Keratinocyte (primary cell): ENCODE data around the gene SCN8A.

Source experiments
- CTCF ChIP-seq, 3 experiments: IDR thresholded peaks in 1 of 3; conservative IDR thresholded peaks in 1 of 3; optimal IDR thresholded peaks in 1 of 3; 2 replicates in 2 of 3; 3 replicates in 1 of 3; pipeline versions ENCODE3 to v1.5.1; 2011; ENCODE audit warnings: low read length in 3 of 3, mild to moderate bottlenecking in 3 of 3, moderate library complexity in 2 of 3, control low read depth in 1 of 3, inconsistent platforms in 1 of 3; ENCODE audit not compliant: insufficient read depth in 2 of 3; ENCODE audit errors: extremely low read depth in 1 of 3
- EZH2 ChIP-seq: IDR thresholded peaks from one replicate; pipeline ENCODE4 v1.6.1; 2012; ENCODE audit warnings: inconsistent platforms, mild to moderate bottlenecking, low read length, moderate library complexity

GRCh38 chr12:51850081-51850964 is 259.3 kb downstream of the SCN8A start:
- TF ChIP-seq EZH2 (no peak), CTCF (optimal IDR thresholded peaks at IDR 0.05 in 1 of 3, IDR thresholded peaks at IDR 0.05 in 1 of 3, conservative IDR thresholded peaks at IDR 0.05 in 1 of 3; ENCODE audit: extremely low read depth in 1 of 3, insufficient read depth in 2 of 3, low read length in 3 of 3) (no peak)
